H1 (cell line): Measurements from ENCODE around the gene NLN. TPM values are rescaled to one million over a fixed set of nuclear protein-coding genes. Genes with fewer than 3 reads are reported as not detected.

ENCODE experiments used
- MAX ChIP-seq: IDR thresholded peaks from 2 replicates; pipeline ENCODE4 v1.6.1; 2012; ENCODE audit warnings: inconsistent platforms
- PHF8 ChIP-seq: fragments of 200-600 bp; sonication (generic); conservative IDR thresholded peaks from 2 replicates; pipeline ENCODE4 v1.7.1; 2012; ENCODE audit warnings: low read depth, mild to moderate bottlenecking, inconsistent platforms, low read length, moderate library complexity
- SIX5 ChIP-seq: IDR thresholded peaks from 2 replicates; pipeline ENCODE4 v1.6.1; 2011; ENCODE audit warnings: mild to moderate bottlenecking, low read depth, low read length
- polyA plus RNA-seq, 7 experiments: library from polyadenylated mRNA; depleted of rRNA in 3 of 7; stranded (reverse) in 5 of 7; unstranded in 2 of 7; fragments of >200 nt in 5 of 7; fragments of 200-250 nt in 2 of 7; gene quantifications; 1 replicate in 5 of 7; 2 replicates in 1 of 7; 4 replicates in 1 of 7; pipeline versions ENCODE4 v1.2.1 to v1.2.3, GENCODE V29; 2011 to 2013; ENCODE audit warnings: missing spikeins in 2 of 7, mixed read lengths in 2 of 7
- total RNA-seq: library from RNA; stranded (reverse); fragmentation: NEBNext Ultra II Directional; extraction: Animal tissue kit (Norgen Biotek cat#: 25700); gene quantifications from 2 replicates; pipeline ENCODE4 v1.2.1, GENCODE V29; 2021

The NLN gene
- total and polyA plus RNA-seq, 2 of the 8 experiments (the other 6 are each of a cell fraction or from before 2014, with no cell fraction given), result 46.7 to 192 TPM

GRCh38 chr5:65815161-65815560 is 93.2 kb downstream of the NLN start (continued):
- TF ChIP-seq MAX, result no peak
- TF ChIP-seq SIX5, result no peak
- TF ChIP-seq PHF8, result no peak
